Measurements from ENCODE around the gene TRABD2A.
A peak's percentile ranks its signal among the peaks of the same experiment; 100 is the strongest.

Gene TRABD2A

DNA sequence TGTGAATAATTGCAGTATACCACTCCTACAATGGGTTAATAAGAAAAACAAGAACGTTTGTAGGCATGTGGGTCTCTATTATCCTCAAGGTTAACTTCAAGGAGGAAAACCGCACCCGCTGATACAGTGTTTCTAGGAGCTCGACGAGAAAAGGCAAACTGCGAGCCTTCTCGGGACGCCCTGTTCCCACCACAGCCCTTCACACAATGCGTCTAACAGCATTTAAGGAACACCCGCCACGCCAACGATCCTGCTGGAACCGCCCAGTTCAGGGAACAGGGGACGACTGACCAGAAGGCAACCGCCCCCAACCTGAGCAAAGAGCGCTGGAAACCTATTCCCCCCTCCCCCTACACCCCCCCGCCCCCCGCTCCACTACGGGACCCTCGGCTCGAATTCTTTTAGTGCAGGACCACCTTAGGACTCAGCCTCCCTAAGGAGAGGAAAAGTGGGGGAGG, 23.9 kb upstream of the TRABD2A start:
- no peak for DNase-seq (ENCODE audit: low read depth)

DNA sequence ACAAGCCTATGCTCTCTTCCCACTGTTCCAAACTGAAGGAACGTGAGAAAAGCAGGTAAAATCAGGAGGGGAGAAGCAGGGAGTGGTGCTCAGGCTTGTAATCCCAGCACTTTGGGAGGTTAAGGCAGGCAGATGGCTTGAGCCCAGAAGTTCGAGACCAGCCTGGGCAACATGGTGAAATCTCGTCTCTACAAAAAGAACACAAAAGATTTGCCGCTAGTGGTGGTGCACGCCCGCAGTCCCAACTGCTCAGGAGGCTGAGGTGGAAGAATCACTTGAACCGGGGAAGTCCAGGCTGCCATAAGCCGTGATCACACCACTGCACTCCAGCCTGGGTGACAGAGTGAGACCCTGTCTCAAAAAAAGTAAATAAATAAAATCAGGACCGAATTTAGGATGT, 23.3 kb upstream of the TRABD2A start:
- no peak for DNase-seq (ENCODE audit: low read depth)

DNA sequence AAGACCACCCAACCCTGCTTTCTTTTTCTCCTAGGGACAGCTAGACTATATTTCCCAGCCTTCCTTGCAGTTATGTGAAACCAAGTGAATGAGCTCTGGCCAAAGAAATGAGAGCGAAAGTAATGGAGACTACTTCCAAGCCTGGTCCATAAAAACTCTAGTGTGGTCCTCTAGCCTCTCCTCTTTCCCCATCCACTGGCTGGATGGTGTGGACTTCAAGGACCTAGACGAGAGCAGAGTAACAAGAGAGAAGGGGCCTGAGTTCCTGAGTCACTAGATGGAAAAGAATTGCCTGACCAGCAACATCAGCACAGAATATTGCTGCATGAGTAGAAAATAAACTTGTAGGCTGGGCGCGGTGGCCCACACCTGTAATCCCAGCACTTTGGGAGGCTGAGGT, 21.6 kb upstream of the TRABD2A start:
- DNase-seq (ENCODE audit: low read depth), result no peak

DNA sequence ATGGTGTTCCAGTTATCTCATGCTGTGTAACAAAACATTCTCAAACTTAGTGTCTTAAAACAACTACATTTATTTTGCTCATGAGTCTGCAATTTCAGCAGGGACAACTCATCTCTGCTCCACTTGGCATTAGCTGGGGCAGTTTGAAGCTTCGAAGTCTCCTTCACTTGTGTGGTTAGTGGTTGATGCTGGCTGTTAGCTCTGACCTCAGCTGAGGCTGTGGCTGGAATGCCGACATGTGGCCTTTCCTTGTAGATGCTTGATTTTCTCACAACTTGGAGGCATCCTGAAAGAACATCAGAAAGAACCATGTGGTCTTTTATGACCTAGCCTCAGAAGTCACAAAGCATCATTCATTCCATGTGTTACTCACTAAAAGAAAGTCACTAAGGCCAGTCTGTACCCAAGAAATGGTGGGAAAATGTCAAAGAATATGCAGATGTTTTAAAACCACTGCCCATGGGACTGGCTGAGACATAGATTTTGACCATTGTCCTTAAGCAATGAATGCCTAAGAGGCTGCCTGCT, 20.8 kb upstream of the TRABD2A start:
- DNase-seq (ENCODE audit: low read depth), result no peak

DNA sequence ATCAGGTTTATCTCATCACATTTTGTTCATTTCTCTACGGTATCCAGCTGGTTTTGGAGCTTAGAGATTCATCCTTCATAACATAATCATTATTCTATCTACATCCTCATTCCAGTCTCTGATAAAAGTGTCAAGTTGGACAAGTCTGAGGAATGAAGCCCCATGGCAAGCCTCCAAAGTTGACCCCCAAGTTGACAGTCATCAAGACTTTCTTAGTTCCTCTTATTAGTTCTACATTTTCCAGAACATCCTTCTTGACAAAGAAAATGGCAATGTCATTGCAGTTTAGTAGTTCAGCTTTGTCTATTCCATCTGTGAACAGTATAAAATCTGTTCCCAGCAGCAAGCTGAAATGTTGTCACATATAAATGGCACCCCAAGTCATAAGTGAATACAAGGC, 20.1 kb upstream of the TRABD2A start:
- DNase-seq (ENCODE audit: low read depth), result no peak

DNA sequence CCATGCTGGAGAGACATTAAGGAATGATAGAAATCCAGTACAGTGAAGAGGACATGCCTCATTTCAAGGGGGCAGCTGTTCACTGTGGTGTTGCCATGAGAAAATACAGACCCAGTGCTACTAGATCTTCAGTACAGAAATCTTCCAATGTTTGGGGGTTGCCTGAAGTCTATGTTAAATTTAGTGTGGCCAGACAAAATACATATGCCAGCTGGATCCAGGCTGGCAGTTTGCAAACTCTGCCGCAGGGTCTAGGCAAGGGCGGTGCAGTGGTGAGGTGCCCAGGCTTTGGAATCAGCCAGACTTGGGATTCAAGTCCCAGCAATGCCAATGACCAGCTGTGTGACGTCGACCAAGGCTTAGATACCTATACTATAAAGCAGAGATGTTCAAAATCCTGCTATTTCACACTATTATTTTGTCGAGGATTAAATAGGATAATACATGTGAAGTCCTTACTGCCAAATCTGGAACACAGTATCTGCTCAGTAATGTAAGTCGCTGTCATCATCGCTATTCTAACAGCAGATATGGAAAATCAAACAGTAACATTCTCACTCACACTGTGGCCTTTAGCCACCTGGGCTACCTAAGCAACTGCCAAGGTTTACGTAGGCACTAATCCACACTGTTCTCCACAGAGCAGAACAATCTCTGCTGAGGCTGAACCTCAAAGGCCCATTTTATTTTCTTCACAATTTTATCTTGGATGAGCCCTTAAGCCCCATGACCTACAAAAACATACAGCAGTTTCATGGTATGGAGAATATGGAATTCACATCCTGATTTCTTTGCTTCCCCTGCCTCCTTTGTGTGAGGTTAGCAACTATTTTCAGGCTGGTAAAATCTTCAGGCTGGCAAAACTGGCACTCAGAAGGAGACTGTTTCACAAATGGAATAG, 18.7 kb upstream of the TRABD2A start:
- no peak for DNase-seq (ENCODE audit: low read depth)

DNA sequence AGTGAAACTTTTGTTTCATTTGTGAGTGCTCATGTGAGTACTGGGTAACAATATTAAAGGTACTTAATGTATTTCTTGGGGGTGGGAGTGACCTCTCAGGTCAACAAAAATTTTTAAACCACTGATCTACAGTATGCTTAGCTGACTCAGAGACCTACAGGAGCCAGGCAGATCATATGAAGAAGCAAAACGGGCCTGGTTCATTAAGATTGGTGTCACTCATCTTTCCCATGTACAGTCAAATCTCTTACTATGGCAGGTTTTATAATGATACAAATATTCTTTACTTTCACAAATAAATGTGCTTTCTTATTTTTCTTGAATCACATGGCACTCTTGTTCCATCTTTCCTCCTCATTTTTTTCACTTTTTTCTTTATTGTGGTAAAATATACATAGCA, 16.9 kb upstream of the TRABD2A start:
- no peak for DNase-seq (ENCODE audit: low read depth)

DNA sequence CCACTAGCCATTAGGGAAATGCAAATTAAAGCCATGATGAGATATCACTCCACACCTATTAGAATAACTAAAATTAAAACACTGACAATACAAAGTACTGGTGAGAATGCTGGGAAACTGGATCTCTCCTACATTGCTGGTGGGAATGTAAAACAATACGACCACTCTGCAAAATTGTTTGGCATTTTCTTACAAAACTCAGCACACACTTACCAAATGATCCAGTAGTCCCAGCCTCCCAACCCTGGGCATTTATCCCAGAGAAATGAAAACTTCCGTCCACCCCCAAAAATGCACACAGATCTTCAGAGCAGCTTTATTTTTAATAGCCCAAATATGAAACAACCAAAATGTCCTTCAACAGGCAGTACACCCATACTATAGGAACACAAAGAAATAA, 15.7 kb upstream of the TRABD2A start:
- no peak for DNase-seq (ENCODE audit: low read depth)

DNA sequence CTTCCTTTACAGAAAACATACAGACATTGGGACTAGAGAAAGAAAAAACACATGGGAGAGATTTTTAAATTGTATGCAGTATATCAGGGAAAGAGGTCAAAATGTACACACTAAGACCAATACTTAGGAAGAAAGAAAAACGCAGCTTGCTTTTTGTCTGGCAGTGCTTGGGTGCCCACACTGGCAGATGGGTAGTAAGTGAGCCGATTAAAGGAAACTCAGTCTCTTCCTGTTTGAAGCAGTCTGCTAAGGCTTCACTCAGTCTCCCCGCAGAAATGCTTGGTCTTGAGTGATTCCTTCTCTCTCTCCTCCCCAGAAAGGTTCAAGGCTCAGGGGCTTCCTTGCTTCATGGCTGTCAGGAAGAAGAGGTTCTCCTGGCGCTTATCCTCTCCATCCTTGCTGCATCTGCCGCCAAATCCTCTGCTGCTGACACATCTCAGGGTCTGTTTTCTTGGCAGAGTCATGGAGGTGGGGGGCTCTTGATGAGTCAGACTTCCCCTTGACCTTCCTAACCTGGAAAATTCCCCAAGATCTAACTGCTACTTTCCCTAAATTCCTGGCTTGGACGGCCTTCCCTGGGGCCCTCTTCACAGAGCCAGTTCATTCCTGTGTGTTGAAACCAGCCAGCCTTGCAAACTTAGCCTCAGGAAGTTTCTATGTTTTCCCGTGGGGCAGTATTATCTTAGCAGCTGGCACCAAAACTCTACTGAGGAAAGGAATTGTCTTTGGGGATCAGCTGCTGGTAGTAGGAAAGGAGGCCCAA, 14.1 kb upstream of the TRABD2A start:
- DNase-seq (ENCODE audit: low read depth), result no peak

DNA sequence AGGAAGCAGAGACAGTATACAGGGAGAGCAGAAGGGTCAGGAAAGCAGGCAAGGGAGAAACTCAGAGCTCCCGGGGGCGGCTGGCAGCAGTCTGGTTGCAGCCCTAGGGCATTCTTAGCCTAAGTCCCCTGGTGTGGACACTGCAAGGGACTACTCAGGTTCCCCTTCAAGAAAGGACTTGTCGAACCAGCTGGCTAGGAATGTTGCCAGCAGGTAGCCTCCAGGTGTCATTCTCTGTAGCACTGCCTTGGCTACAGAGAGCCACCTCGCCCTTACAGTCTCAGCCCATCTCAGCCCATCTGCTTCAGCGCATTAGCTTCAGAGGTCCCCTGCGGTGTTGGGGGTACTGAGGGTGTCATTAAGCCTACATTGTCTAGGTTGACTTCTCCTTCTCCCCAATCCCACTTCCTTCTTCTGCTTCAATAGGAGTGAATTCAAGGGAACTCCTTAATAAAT, 13.3 kb upstream of the TRABD2A start:
- no peak for DNase-seq (ENCODE audit: low read depth)

DNA sequence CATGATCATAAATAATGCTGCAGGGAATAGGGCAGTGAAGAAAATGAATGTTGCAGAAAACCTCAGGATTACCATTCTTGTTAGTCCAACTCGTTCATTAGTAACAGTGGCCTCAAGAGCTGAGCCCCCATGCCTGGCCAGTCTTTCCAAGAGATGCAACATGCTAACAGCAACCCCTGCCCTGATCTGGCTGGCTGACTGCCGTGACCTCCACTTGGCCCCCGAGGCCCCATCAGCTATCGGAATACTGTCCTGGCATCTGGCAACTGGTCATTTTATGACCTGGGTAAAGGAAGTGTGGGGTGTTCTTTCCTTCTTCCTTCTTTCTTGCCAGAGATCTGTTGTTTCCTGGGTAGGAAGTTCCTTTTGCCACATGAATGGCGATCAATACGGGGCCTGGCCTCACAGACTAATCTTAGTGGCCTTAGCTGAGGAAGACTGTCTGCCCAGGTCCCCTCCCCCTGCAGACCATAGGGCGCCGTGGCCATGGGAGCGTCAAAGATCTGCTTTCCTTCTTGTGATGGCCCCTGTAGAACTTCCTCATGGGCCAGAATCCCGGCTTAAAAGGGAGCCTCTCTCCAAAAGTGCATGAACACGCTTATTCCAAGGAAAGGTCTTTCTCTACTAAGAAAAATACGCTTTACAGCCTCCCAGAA, 10.6 kb upstream of the TRABD2A start:
- no peak for DNase-seq (ENCODE audit: low read depth)

DNA sequence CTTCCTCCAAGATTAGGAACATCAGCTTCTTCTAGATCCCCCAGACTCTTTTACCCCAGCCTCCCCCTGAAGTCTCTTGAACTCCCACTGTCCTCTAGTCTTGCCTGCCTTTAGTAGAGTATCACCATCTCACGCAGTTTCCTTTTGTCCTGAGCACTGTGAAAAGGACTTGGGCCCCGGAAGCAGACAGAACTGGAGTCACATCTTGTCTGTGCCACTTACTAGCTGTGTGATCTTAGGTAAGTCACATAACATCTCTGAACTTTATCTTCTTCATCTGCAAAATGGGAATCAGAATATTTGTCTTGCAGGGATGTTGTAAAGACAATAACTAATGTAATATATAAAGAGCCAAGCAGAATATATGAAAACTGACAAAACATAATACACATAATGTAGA, 8.4 kb upstream of the TRABD2A start:
- DNase-seq (ENCODE audit: low read depth), result no peak

DNA sequence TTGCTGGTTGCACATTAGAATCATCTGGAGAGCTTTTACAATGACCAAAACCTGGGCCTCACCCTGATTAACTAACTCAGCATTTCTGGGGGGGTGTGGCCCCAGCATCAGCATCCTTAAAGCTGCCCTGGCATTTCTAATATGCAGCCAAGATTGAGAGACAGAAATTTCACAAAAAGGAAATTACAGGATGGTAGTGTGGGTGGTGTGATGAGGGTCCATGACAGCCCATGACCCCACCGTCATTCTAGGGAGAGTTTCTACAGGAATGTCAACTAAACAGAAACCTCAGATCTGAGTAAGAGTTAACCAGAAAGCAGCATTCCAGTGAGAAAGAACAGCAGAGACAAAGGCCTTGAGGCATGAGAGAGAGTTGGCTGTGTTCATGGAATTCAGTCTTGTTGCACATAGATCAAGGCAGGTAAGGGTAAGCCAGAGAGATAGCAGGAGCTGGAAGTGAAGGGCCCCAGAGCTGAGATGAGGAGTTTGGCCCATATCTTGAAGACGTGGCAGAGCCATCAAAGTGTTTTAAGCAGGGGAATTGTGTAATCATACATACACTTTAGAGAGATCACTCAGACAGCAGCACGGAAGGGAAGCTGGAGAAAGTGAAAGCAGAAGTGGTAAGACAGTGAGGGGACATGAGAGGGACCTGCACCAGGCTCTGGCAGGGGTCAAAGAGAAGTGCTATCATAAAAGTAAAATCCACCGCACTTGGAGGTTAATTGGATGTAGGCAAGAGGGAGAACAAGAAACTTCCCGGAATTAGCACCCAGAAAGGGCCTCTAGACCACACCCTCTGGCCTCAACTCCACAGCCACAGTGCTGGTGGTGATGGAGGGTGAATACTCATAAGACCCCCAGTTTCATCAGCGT, 7.8 kb upstream of the TRABD2A start:
- no peak for DNase-seq (ENCODE audit: low read depth)

DNA sequence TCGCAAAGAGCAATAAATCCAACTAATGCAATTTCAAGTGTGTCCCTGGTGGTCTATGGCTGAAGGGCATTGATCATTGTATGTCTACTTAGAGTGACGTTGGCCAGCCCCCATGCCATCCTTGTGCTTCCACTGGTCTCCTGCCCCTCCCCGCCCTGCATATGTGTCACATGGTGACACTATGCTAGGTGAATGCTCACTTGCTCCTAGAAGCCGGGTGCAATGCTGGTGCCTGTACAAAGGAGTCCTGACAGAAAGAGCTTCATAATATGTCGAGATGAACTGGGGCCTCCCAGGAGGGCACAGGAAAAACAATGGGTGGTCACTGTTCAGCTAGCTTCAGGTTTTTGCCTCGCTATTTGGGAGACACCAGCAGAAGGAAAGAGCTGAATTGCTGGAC, 5.9 kb upstream of the TRABD2A start:
- no peak for DNase-seq (ENCODE audit: low read depth)

DNA sequence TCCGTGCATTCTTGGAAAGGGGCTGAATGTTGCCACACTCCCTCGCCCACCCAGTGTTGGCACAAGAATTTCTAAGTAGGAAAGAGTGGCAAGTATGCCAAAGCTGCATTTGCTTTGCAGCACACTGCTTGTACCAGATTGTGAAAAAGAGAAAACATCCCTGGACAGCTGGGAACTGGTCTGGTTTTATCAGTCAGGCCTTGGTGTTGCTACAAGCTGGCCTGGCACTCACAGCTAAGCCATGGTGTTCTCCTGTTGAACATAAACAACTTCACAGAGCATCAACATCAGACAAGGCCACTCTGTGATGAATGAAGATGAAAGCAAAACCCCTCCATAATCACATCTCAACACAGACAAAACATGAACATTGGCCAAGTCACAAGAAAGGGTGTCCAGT, 4.2 kb upstream of the TRABD2A start:
- no peak for DNase-seq (ENCODE audit: low read depth)

DNA sequence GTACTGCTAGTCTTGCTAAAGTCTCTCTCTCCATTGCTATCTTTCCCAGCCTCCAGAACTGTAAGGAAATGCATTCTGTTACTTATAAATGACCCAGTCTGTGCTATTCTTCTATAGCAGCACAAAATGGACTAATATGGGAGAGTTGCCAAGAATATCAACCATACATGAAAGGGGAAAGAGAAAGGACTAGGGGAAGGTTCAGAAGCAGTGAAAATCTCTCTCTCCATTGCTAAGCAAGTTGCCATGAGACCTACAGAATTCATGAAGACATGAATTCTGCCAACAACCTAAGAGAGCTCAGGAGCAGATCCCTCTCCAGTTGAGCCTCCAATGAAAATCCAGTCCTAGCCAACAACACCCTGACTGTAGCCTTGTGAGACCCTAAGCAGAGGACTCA, 3.6 kb upstream of the TRABD2A start:
- no peak for DNase-seq (ENCODE audit: low read depth)

DNA sequence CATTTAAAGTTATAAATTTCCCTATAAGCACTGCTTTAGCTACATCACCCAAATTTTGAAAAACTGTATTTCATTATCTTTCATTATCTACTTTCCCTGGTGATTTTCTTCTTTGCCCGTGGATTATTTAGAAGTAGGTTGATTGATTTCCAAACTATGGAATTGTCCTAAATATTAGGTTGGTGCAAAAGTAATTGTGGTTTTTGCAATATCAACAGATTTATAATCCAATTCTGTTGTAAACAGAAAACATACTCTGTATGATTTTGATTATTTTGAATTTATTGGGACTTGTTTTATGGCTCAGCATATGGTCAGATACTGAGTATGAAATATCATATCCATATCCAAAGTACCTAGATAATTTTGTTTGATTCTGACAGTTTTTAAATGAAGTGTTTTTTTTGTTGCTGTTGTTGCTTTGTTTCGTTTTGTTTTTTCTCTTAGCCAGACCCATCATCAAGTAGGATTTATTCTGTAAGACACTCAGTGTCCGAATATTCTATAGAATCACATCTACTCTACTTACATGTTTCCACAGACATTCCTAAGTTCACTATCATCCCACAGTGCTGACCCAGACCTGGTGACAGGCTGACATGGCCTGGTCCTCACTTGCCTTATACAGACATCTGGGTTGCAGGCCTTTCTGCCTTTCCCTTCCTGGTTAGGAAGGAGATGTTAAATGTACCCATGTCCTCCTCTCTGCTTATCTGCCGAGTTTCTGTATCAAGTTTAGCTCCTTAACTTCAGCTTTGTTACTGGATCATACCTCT, 2.1 kb upstream of the TRABD2A start:
- DNase-seq (ENCODE audit: low read depth), result no peak

DNA sequence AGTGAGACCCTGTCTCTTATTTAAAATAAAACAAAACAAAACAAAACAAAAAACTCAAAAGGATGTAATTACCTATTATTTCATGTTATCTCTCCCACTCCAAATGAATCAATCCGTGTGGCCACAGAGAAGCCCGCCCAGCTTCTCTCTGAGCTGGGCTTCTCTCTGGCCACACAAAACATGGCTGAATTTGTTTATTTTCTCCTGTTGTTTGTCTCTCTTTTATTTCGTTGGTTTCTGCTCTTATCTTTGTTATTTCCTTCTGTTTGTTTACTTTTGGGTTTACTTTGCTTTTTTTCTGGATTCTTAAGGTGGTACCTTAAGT, 1.5 kb upstream of the TRABD2A start:
- DNase-seq (ENCODE audit: low read depth), result no peak

DNA sequence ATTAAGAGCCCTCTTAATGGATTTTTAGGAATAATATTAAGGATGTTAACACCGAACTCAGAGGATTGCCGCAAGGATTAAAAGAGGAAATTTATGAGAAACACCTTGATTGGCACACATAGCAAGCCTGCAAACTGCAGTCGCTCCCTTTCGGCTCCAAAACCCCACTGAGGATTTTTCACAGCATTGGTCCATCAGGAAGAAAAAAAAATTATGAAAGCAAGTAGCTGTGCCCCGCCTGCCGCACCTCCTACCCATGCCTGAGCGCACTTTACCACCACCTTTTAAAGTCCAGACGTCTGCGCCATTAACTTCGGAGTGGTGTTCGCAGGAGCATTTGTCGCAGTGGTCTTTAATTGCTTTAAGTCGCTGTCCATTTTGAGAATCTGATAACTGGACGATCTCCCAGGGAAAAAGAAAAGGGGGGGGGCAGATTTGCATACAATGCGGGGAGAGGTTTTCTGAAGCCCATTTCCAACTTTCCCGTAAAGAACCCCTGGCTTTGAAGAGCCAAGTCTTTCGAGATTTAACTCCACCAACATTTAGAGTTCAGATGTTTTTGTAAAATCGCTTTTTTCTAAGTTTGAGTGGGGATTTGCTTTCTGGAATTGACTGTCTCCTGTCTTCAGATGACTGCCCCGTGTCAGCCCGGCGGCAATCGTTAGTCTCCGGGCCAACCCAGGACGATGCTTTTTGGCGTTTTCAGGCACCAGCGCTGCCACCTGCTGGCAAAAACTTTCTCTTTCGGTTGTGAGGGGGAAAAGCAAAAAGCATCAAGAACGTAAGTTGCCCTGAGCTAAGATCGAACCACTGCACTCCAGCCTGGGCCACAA, 913 bp upstream of the TRABD2A start:
- peak; percentile 82 for DNase-seq (ENCODE audit: low read depth)

DNA sequence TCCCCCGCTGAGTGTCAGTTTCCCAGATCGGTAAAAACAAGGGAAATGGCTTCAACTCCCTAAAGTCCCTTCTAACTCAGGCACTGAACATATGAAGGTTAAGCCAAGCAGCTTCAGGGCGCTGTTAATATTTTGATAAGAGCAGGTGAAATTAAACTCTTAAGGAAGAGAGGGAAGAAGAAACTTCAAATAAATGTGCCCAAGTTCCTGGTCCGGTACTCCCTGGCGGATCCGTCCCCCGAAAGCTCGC, 564 bp downstream of the TRABD2A start:
- DNase-seq (ENCODE audit: low read depth), result no peak

All from stimulated activated CD8-positive, alpha-beta memory T cell treated with anti-CD3 and anti-CD28 coated beads, Interleukin-15, amount 100 ng/mL, for 1 hour (primary cell).